SK-N-SH (cell line): ENCODE results near the gene FAM163A. TPM values are rescaled to one million over a fixed set of nuclear protein-coding genes. Genes with fewer than 3 reads are reported as not detected.

Experiments used
- CTCF ChIA-PET: fragments of 300-600, 350-600 bp; formaldehyde crosslinking; extraction: SDS; loops from one replicate; lab custom pipeline; 2021; lab: Yijun Ruan, JAX
- POLR2A ChIA-PET: fragments of 350-600 bp; sonication (Branson Sonifier 250); formaldehyde crosslinking; extraction: SDS; loops from one replicate; lab custom pipeline; 2020; ENCODE audit warnings: antibody characterized with exemption, inconsistent platforms; lab: Yijun Ruan, JAX
- DNase-seq: peaks from one replicate; pipeline ENCODE4 v3.0.0; 2012
- H2AFZ ChIP-seq: fragments of 200-600 bp; sonication (generic); 2 replicates; pipeline ENCODE4 v1.8.1; 2016; ENCODE audit warnings: antibody characterized with exemption, mild to moderate bottlenecking, low read depth
- H3F3A ChIP-seq: fragments of 200-600 bp; sonication (generic); replicated peaks from 2 replicates; pipeline ENCODE3; 2016; ENCODE audit warnings: antibody characterized with exemption, mild to moderate bottlenecking; ENCODE audit not compliant: insufficient read depth
- H3K27ac ChIP-seq, 2 experiments: fragments of 200-500 bp in 1 of 2; fragments of 200-600 bp in 1 of 2; sonication (Bioruptor generic) in 1 of 2; sonication (generic), shearing (Covaris generic) in 1 of 2; 2 replicates each; pipeline versions ENCODE4 v1.5.1 to v1.6.1; 2014 to 2016; ENCODE audit warnings: low read depth in 2 of 2, inconsistent platforms in 1 of 2, low read length in 1 of 2, mild to moderate bottlenecking in 1 of 2, mixed read lengths in 1 of 2
- H3K27me3 ChIP-seq: fragments of 200-600 bp; sonication (generic), shearing (Covaris generic); 2 replicates; pipeline ENCODE4 v1.6.1; 2016; ENCODE audit warnings: mixed run types; ENCODE audit not compliant: insufficient read depth
- H3K36me3 ChIP-seq, 2 experiments: fragments of 200-500 bp in 1 of 2; fragments of 200-600 bp in 1 of 2; sonication (Bioruptor generic) in 1 of 2; sonication (generic) in 1 of 2; replicated peaks in 1 of 2; 2 replicates each; pipeline versions ENCODE3 to v1.5.1; 2014 to 2016; ENCODE audit warnings: low read length in 1 of 2, mild to moderate bottlenecking in 1 of 2; ENCODE audit not compliant: insufficient read depth in 2 of 2, control insufficient read depth in 1 of 2
- H3K4me1 ChIP-seq, 2 experiments: fragments of 200-500 bp in 1 of 2; fragments of 200-600 bp in 1 of 2; sonication (Bioruptor generic) in 1 of 2; sonication (generic), shearing (Covaris generic) in 1 of 2; 2 replicates each; pipeline versions ENCODE4 v1.5.1 to v1.6.1; 2014 to 2016; ENCODE audit warnings: low read depth in 1 of 2, low read length in 1 of 2, mixed run types in 1 of 2; ENCODE audit not compliant: insufficient read depth in 2 of 2, control insufficient read depth in 1 of 2
- H3K4me2 ChIP-seq: fragments of 200-600 bp; sonication (generic), shearing (Covaris generic); 2 replicates; pipeline ENCODE4 v1.6.1; 2017; ENCODE audit warnings: mixed run types
- H3K4me3 ChIP-seq, 2 experiments: fragments of 200-500 bp in 1 of 2; fragments of 200-600 bp in 1 of 2; sonication (Bioruptor generic) in 1 of 2; sonication (generic), shearing (Covaris generic) in 1 of 2; 2 replicates each; pipeline versions ENCODE4 v1.5.1 to v1.8.1; 2014 to 2016; ENCODE audit warnings: low read depth in 2 of 2, inconsistent platforms in 1 of 2, low read length in 1 of 2, mild to moderate bottlenecking in 1 of 2, mixed read lengths in 1 of 2, moderate library complexity in 1 of 2
- H3K79me2 ChIP-seq: fragments of 200-600 bp; sonication (generic); 2 replicates; pipeline ENCODE4 v1.8.1; 2017; ENCODE audit warnings: mild to moderate bottlenecking; ENCODE audit not compliant: insufficient read depth
- H3K9ac ChIP-seq: fragments of 200-600 bp; sonication (generic); 2 replicates; pipeline ENCODE4 v1.6.1; 2017; ENCODE audit warnings: mixed run types
- H3K9me2 ChIP-seq: fragments of 200-600 bp; sonication (generic); 2 replicates; pipeline ENCODE4 v1.6.1; 2017; ENCODE audit warnings: mixed run types
- H3K9me3 ChIP-seq: fragments of 200-600 bp; sonication (generic); 2 replicates; pipeline ENCODE4 v1.6.1; 2017; ENCODE audit warnings: mixed run types, mild to moderate bottlenecking, moderate library complexity
- H4K20me1 ChIP-seq: fragments of 200-600 bp; sonication (generic); 2 replicates; pipeline ENCODE4 v1.6.1; 2017; ENCODE audit warnings: mild to moderate bottlenecking, mixed run types; ENCODE audit not compliant: insufficient read depth
- CHD2 ChIP-seq: fragments of 150-350 bp; IDR thresholded peaks from 2 replicates; pipeline ENCODE4 v1.6.1; 2018; ENCODE audit warnings: low read length; ENCODE audit not compliant: partially characterized antibody
- EP300 ChIP-seq, 2 experiments: IDR thresholded peaks; 2 replicates each; pipeline versions ENCODE4 v1.4.0 to v1.6.1; 2012; ENCODE audit warnings: borderline replicate concordance in 1 of 2, low read depth in 1 of 2, low read length in 1 of 2
- FOXJ3 ChIP-seq: sonication (generic); formaldehyde crosslinking; IDR thresholded peaks from 2 replicates; pipeline ENCODE4 v1.5.1; 2020; ENCODE audit warnings: mild to moderate bottlenecking, missing genetic modification reagents
- GATA2 ChIP-seq: sonication (generic); formaldehyde crosslinking; IDR thresholded peaks from 2 replicates; pipeline ENCODE4 v1.5.0; 2020; ENCODE audit warnings: mild to moderate bottlenecking, missing genetic modification reagents
- JUND ChIP-seq: IDR thresholded peaks from 2 replicates; pipeline ENCODE4 v1.4.0; 2012
- MXI1 ChIP-seq: IDR thresholded peaks from 2 replicates; pipeline ENCODE4 v1.6.1; 2012; ENCODE audit warnings: mild to moderate bottlenecking, low read depth, low read length, improper control_type of control experiment
- NFIC ChIP-seq: IDR thresholded peaks from 2 replicates; pipeline ENCODE4 v1.4.0; 2012; ENCODE audit warnings: borderline replicate concordance
- NRF1 ChIP-seq: IDR thresholded peaks from 2 replicates; pipeline ENCODE4 v1.6.1; 2012; ENCODE audit warnings: low read depth, mild to moderate bottlenecking, low read length
- POLR2AphosphoS5 ChIP-seq: IDR thresholded peaks from 2 replicates; pipeline ENCODE4 v1.6.1; 2012; ENCODE audit warnings: low read depth, low read length
- RAD21 ChIP-seq: IDR thresholded peaks from 2 replicates; pipeline ENCODE4 v1.6.1; 2012; ENCODE audit warnings: mild to moderate bottlenecking, low read length
- RCOR1 ChIP-seq: fragments of 150-350 bp; IDR thresholded peaks from 2 replicates; pipeline ENCODE4 v1.6.1; 2017; ENCODE audit warnings: antibody characterized with exemption, low read length
- SMC3 ChIP-seq: IDR thresholded peaks from 2 replicates; pipeline ENCODE4 v1.6.1; 2012; ENCODE audit warnings: low read depth, low read length, improper control_type of control experiment
- TCF12 ChIP-seq: IDR thresholded peaks from 2 replicates; pipeline ENCODE4 v1.4.0; 2012
- TEAD4 ChIP-seq: IDR thresholded peaks from 2 replicates; pipeline ENCODE4 v1.4.0; 2012; ENCODE audit warnings: mild to moderate bottlenecking, borderline replicate concordance; ENCODE audit not compliant: insufficient read depth
- WGBS: methylation state at CpG from one replicate; pipeline ENCODE4 v1.1.6; 2017; ENCODE audit warnings: low lambda C conversion rate; 5-methylcytosine and 5-hydroxymethylcytosine counted together
- polyA plus RNA-seq, 3 experiments: library from polyadenylated mRNA; depleted of rRNA; stranded (reverse); fragments of >200 nt; gene quantifications; 2 replicates each; pipeline ENCODE4 v1.2.3, GENCODE V29; 2012
- TF ChIP-seq, protein P1 (sequence below): IDR thresholded peaks from 2 replicates; pipeline ENCODE4; 2012
- TF ChIP-seq, protein P2 (sequence below): fragments of 200-600 bp; sonication (generic); IDR thresholded peaks from 2 replicates; pipeline ENCODE4 v1.6.1; 2017; ENCODE audit warnings: antibody characterized with exemption, mild to moderate bottlenecking, moderate library complexity
- TF ChIP-seq, protein P3 (sequence below): fragments of 150-350 bp; IDR thresholded peaks from 2 replicates; pipeline ENCODE4 v1.6.1; 2016; ENCODE audit warnings: mild to moderate bottlenecking, low read depth, low read length

FAM163A gene
- polyA plus RNA-seq, 1 of the 3 experiments (the other 2 are of a cell fraction): 0.43 TPM

DNA sequence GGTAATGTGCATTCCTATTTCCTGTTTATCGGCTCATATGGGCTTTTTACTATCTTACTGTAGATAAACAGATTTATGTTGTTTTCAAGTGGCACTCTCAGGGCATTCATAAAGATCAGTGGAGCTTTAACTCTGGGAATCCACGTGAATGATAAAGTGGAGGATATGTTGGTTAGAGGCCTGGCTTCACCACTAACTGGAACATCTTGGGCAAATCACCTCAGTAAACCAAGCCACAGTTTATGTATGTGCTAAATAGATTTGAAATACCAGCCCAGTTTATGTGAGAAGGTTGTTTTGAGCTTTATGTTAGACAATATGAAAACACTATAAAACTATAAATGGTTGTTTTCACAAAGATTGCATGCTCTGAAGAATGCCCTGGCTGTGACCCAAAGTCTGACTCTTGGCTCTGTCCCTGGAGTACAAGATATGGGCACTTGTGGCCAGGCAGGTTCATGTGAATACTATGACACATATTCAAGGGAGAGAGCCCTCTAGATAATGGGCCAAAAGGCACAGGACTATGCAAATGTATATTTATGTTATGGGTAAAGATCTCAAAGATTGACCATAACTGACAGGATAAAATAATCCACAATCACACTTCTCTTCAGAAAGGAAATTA lies 36.7 kb downstream of the FAM163A start:
- Histone ChIP-seq H3K4me1 (peaks cover 0 to 63% of the 10 kb centered on the region in 2 experiments; a peak in 2 of 4 replicates), H3K27me3 (peaks cover 16% of the 10 kb centered on the region; the same call in 1 of the 2 replicates), H4K20me1 (no peaks in the 10 kb centered on the region), H3K27ac (peak overlapping the region in 1 of 2 experiments; percentile 70; a peak in 2 of 4 replicates), H3K79me2 (no peaks in the 10 kb centered on the region), H3K36me3 (no peaks in the 10 kb centered on the region), H3K4me3 (no peak overlapping the region), H3K9me2 (no peaks in the 10 kb centered on the region), H3F3A (no peaks in the 10 kb centered on the region), H2AFZ (no peak overlapping the region), H3K4me2 (no peak overlapping the region), H3K9ac (no peak overlapping the region), H3K9me3 (no peaks in the 10 kb centered on the region)
- TF ChIP-seq JUND (no peak), GATA2 (CRISPR knock-in tag) (0 out of 2 replicates have a peak, but pooled peaks have one; percentile 23)
- TF ChIP-seq, protein P1, sequence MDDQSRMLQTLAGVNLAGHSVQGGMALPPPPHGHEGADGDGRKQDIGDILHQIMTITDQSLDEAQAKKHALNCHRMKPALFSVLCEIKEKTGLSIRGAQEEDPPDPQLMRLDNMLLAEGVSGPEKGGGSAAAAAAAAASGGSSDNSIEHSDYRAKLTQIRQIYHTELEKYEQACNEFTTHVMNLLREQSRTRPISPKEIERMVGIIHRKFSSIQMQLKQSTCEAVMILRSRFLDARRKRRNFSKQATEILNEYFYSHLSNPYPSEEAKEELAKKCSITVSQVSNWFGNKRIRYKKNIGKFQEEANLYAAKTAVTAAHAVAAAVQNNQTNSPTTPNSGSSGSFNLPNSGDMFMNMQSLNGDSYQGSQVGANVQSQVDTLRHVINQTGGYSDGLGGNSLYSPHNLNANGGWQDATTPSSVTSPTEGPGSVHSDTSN: no peak
- no peak for DNase-seq
- POLR2A ChIA-PET: interaction anchor here (1.5 kb wide), 1 partner anchor 17 kb away, joined by 3 read pairs; no protein-coding TSS in a partner anchor
- CTCF ChIA-PET: interaction anchor here (0.7 to 2.1 kb wide), 5 partner anchors 9 to 73 kb away, joined by 3 to 12 read pairs (median 4); no protein-coding TSS in a partner anchor
- 36% methylated on average over 2 of the region's 2 CpGs for WGBS

DNA sequence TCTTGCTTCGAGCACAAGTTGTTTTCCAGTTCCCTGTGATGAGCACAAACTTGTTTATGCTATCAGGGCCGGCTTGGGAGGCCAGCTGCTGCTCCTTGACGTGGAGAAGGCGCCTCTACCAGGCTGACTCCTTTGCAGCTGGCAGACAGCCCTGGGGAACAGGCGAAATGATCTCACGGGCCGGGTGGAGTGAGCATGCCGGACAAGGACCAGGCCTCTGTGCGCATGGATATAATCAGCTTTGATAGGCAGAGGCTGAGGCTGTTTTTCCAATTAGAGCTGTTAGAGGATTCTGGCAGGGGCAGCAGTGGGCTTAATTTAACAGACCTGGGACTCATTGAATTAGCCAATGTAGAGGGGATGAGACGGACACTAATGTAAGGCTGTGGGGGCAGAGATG lies 38.9 kb downstream of the FAM163A start:
- WGBS: 15% methylated on average over 10 of the region's 10 CpGs
- no peaks in the 10 kb centered on the region for H4K20me1 ChIP-seq
- peaks cover 16% of the 10 kb centered on the region; the same call in 1 of the 2 replicates for H3K27me3 ChIP-seq
- H3K4me1 ChIP-seq: peaks cover 0 to 82% of the 10 kb centered on the region in 2 experiments; a peak in 2 of 4 replicates
- no peak overlapping the region for H3K4me3 ChIP-seq
- peak; percentile 96 for TF ChIP-seq FOXJ3 (CRISPR knock-in tag)
- peak; percentile 57; the same call in 1 of the 2 replicates for TF ChIP-seq TCF12
- TF ChIP-seq CHD2: peak; percentile 96
- TF ChIP-seq NRF1: no peak
- TF ChIP-seq NFIC: peak; percentile 7; the same call in 1 of the 2 replicates
- peak; percentile 13; the same call in 1 of the 2 replicates for TF ChIP-seq SMC3
- TF ChIP-seq, protein P2, sequence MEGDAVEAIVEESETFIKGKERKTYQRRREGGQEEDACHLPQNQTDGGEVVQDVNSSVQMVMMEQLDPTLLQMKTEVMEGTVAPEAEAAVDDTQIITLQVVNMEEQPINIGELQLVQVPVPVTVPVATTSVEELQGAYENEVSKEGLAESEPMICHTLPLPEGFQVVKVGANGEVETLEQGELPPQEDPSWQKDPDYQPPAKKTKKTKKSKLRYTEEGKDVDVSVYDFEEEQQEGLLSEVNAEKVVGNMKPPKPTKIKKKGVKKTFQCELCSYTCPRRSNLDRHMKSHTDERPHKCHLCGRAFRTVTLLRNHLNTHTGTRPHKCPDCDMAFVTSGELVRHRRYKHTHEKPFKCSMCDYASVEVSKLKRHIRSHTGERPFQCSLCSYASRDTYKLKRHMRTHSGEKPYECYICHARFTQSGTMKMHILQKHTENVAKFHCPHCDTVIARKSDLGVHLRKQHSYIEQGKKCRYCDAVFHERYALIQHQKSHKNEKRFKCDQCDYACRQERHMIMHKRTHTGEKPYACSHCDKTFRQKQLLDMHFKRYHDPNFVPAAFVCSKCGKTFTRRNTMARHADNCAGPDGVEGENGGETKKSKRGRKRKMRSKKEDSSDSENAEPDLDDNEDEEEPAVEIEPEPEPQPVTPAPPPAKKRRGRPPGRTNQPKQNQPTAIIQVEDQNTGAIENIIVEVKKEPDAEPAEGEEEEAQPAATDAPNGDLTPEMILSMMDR: no peak
- peak in 1 of 2 experiments; percentile 100; a peak in 2 of 4 replicates for TF ChIP-seq EP300 (IDR thresholded peaks at IDR 0.05; ENCODE audit: borderline replicate concordance in 1 of 2, low read depth in 1 of 2, low read length in 1 of 2)
- TF ChIP-seq TEAD4: peak; percentile 61; the same call in 1 of the 2 replicates
- TF ChIP-seq JUND: no peak
- peak; percentile 92 for TF ChIP-seq MXI1
- TF ChIP-seq POLR2AphosphoS5: 0 out of 2 replicates have a peak, but pooled peaks have one; percentile 54
- peak; percentile 95 for TF ChIP-seq RCOR1
- TF ChIP-seq RAD21: peak; percentile 53
- TF ChIP-seq, protein P3, sequence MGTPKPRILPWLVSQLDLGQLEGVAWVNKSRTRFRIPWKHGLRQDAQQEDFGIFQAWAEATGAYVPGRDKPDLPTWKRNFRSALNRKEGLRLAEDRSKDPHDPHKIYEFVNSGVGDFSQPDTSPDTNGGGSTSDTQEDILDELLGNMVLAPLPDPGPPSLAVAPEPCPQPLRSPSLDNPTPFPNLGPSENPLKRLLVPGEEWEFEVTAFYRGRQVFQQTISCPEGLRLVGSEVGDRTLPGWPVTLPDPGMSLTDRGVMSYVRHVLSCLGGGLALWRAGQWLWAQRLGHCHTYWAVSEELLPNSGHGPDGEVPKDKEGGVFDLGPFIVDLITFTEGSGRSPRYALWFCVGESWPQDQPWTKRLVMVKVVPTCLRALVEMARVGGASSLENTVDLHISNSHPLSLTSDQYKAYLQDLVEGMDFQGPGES: no peak
- TF ChIP-seq GATA2 (CRISPR knock-in tag): peak; percentile 86
- TF ChIP-seq, all 33 proteins: peak for 12
- Histone ChIP-seq H3F3A (no peaks in the 10 kb centered on the region), H3K9ac (no peak overlapping the region), H3K36me3 (no peaks in the 10 kb centered on the region), H3K27ac (peak overlapping the region in 1 of 2 experiments; percentile 94; a peak in 2 of 4 replicates), H3K4me2 (no peak overlapping the region), H3K79me2 (no peaks in the 10 kb centered on the region), H2AFZ (no peak overlapping the region), H3K9me3 (no peaks in the 10 kb centered on the region), H3K9me2 (no peaks in the 10 kb centered on the region)
- peak; percentile 83 for DNase-seq
- POLR2A ChIA-PET: interaction anchor here (0.7 to 2.7 kb wide), 15 partner anchors 13 to 1146 kb away, joined by 3 to 20 read pairs (median 4); partner anchors contain the start of genes FAM163A and TOR1AIP1
- CTCF ChIA-PET: interaction anchor here (0.9 to 8.2 kb wide), 8 partner anchors 11 to 76 kb away, joined by 4 to 87 read pairs (median 8); no protein-coding TSS in a partner anchor
